ENCODE measurements around the gene SCN7A. TPM values are rescaled to one million over a fixed set of nuclear protein-coding genes. Genes with fewer than 3 reads are reported as not detected.

Gene SCN7A
- total RNA-seq, 1 donor from 2014 or later, result 0.32 TPM

GRCh38 chr2:166382448-166382847 lies 111.6 kb downstream of the SCN7A start:
- Mint-ChIP-seq H3K27ac (ENCODE audit: unreplicated experiment) (no peak overlapping the region), H3K36me3 (ENCODE audit: unreplicated experiment) (no peaks in the 10 kb centered on the region), H3K4me1 (ENCODE audit: low read depth, unreplicated experiment) (no peaks in the 10 kb centered on the region), H3K9me3 (ENCODE audit: unreplicated experiment) (no peaks in the 10 kb centered on the region), H3K27me3 (ENCODE audit: unreplicated experiment) (no peaks in the 10 kb centered on the region), H3K4me3 (ENCODE audit: unreplicated experiment) (no peak overlapping the region)
- DNase-seq, result no peak
- no peak for TF ChIP-seq CTCF (IDR thresholded peaks at IDR 0.05; ENCODE audit: partially characterized antibody, unreplicated experiment)

- TF ChIP-seq CTCF (IDR thresholded peaks at IDR 0.05; ENCODE audit: partially characterized antibody, unreplicated experiment), result no peak
- no peak overlapping the region for H3K4me3 Mint-ChIP-seq (ENCODE audit: unreplicated experiment)
- no peak for DNase-seq
- no peaks in the 10 kb centered on the region for H3K36me3 Mint-ChIP-seq (ENCODE audit: unreplicated experiment)
- no peaks in the 10 kb centered on the region for H3K27me3 Mint-ChIP-seq (ENCODE audit: unreplicated experiment)
- H3K9me3 Mint-ChIP-seq (ENCODE audit: unreplicated experiment), result peaks cover 2% of the 10 kb centered on the region
- H3K4me1 Mint-ChIP-seq (ENCODE audit: low read depth, unreplicated experiment), result no peaks in the 10 kb centered on the region
- no peak overlapping the region for H3K27ac Mint-ChIP-seq (ENCODE audit: unreplicated experiment)
These were observed 113.4 kb downstream of the SCN7A start for GRCh38 chr2:166380615-166381014.

GRCh38 chr2:166376873-166377272 lies 117.2 kb downstream of the SCN7A start:
- Mint-ChIP-seq H3K4me3 (ENCODE audit: unreplicated experiment) (peak overlapping the region; percentile 92), H3K36me3 (ENCODE audit: unreplicated experiment) (no peaks in the 10 kb centered on the region), H3K4me1 (ENCODE audit: low read depth, unreplicated experiment) (peaks cover 5% of the 10 kb centered on the region), H3K27me3 (ENCODE audit: unreplicated experiment) (no peaks in the 10 kb centered on the region), H3K27ac (ENCODE audit: unreplicated experiment) (peak overlapping the region; percentile 82), H3K9me3 (ENCODE audit: unreplicated experiment) (peaks cover 2% of the 10 kb centered on the region)
- TF ChIP-seq CTCF (IDR thresholded peaks at IDR 0.05; ENCODE audit: partially characterized antibody, unreplicated experiment), result no peak
- no peak for DNase-seq

DNA sequence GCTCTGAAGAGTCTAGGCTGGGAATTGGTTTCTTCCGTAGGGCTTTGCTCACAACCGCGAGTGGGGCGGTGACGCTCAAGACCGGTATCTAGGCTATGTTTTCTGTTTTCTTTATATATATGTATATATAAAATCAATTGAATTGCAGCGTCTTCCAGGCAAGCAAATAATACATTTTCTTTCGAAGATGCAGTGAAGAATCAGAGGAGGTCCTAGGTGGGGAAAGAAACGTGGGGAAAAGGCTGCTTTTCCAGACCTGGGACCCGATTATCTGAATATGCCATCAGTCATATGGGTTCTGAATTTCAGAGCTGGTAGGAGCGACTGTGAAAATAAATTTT lies 117.6 kb downstream of the SCN7A start:
- TF ChIP-seq CTCF (IDR thresholded peaks at IDR 0.05; ENCODE audit: partially characterized antibody, unreplicated experiment), result no peak
- Mint-ChIP-seq H3K36me3 (ENCODE audit: unreplicated experiment) (no peaks in the 10 kb centered on the region), H3K27me3 (ENCODE audit: unreplicated experiment) (no peaks in the 10 kb centered on the region), H3K9me3 (ENCODE audit: unreplicated experiment) (peaks cover 2% of the 10 kb centered on the region), H3K4me3 (ENCODE audit: unreplicated experiment) (peak overlapping the region; percentile 92), H3K4me1 (ENCODE audit: low read depth, unreplicated experiment) (peaks cover 5% of the 10 kb centered on the region), H3K27ac (ENCODE audit: unreplicated experiment) (peak overlapping the region; percentile 91)
- DNase-seq, result no peak

GRCh38 chr2:166375736-166376487 lies 118.1 kb downstream of the SCN7A start, which contains the start of gene SCN9A:
Gene SCN9A, minus strand, starts transcription at chr2:166375944. Its CDS starts 64,188 bp downstream, at chr2:166311756.
- H3K27me3 Mint-ChIP-seq (ENCODE audit: unreplicated experiment), result no peaks in the 10 kb centered on the region
- H3K27ac Mint-ChIP-seq (ENCODE audit: unreplicated experiment), result peak within 1 kb of the TSS; percentile 91
- H3K4me3 Mint-ChIP-seq (ENCODE audit: unreplicated experiment), result peak within 1 kb of the TSS; percentile 93
- no peaks in the 10 kb centered on the region for H3K36me3 Mint-ChIP-seq (ENCODE audit: unreplicated experiment)
- peaks cover 2% of the 10 kb centered on the region for H3K9me3 Mint-ChIP-seq (ENCODE audit: unreplicated experiment)
- peak; percentile 92 for DNase-seq
- TF ChIP-seq CTCF (IDR thresholded peaks at IDR 0.05; ENCODE audit: partially characterized antibody, unreplicated experiment), result no peak
- peaks cover 5% of the 10 kb centered on the region for H3K4me1 Mint-ChIP-seq (ENCODE audit: low read depth, unreplicated experiment)
